ENCODE data around the gene RNF111. TPM values are rescaled to one million over a fixed set of nuclear protein-coding genes. Genes with fewer than 3 reads are reported as not detected.
A peak's percentile ranks its signal among the peaks of the same experiment; 100 is the strongest.

RNF111 gene
- 10 to 100 TPM; 21.8 to 31.4 TPM for total RNA-seq

DNA sequence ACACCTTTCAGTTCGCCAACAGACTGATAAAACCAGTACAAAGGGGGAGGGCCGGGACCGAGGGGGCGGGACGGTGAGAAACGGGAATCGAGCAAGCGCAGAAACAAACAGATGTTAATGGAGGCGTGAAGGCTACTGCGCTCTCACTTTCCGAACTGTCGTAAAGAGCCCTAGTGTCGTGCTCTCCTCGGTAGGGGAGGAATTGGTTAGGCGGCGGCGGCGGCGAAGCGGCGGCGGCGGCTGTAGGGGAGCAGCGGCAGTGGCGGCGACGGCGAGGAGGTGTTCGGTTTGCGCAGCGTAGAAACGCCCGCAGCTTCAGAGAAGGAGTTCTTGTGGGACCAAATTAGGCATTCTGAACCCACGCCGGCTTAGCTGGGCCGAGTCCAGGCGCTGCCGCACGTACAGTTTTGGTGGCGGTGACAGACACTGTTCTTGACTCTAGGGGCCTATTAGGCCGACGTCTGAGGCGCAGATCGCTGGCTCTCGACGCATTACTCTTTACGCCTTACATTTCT lies at the start of gene RNF111:
Gene RNF111, plus strand, starts transcription at position 173 of the 515 bp plus-strand sequence. CDS start 43,160 bp downstream, outside the sequence.
- Histone ChIP-seq H3K9ac (ENCODE audit: low read depth in 2 of 2, low read length in 2 of 2) (peak within 1 kb of the TSS; percentile 72 to 85), H3K27me3 (no peaks in the 10 kb centered on the region), H3K4me1 (no peaks in the 10 kb centered on the region), H3K27ac (peak within 1 kb of the TSS; percentile 95), H3K4me3 (peak within 1 kb of the TSS; percentile 93), H3K9me3 (no peaks in the 10 kb centered on the region), H3K36me3 (no peaks in the 10 kb centered on the region)
- TF ChIP-seq, protein P1, sequence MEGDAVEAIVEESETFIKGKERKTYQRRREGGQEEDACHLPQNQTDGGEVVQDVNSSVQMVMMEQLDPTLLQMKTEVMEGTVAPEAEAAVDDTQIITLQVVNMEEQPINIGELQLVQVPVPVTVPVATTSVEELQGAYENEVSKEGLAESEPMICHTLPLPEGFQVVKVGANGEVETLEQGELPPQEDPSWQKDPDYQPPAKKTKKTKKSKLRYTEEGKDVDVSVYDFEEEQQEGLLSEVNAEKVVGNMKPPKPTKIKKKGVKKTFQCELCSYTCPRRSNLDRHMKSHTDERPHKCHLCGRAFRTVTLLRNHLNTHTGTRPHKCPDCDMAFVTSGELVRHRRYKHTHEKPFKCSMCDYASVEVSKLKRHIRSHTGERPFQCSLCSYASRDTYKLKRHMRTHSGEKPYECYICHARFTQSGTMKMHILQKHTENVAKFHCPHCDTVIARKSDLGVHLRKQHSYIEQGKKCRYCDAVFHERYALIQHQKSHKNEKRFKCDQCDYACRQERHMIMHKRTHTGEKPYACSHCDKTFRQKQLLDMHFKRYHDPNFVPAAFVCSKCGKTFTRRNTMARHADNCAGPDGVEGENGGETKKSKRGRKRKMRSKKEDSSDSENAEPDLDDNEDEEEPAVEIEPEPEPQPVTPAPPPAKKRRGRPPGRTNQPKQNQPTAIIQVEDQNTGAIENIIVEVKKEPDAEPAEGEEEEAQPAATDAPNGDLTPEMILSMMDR (IDR thresholded peaks at IDR 0.05): no peak
- intact Hi-C loops (cut with DNase I): no loop called here
- DNase-seq: peak; percentile 95

DNA sequence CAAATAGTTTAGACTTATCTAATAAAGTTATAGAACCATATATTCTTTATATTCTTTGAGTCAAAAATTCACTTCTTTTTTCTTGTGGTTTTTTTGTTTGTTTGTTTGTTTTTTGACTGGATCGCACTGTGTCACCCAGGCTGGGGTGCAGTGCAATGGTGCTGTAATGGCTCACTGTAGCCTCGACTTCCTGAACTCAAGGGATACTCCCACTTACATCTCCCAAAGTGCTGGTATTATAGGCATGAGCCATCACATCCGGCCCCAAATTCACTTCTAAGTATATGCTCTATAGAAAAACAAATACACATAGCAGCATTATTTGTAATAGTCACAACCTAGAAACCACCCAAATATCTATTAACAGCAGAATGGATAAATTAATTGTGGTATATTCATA lies 40.3 kb upstream of the RNF111 start:
- Histone ChIP-seq H3K9me3 (no peaks in the 10 kb centered on the region), H3K27me3 (no peaks in the 10 kb centered on the region), H3K27ac (no peak overlapping the region), H3K4me1 (no peaks in the 10 kb centered on the region), H3K36me3 (no peaks in the 10 kb centered on the region), H3K9ac (ENCODE audit: low read depth in 2 of 2, low read length in 2 of 2) (no peak overlapping the region), H3K4me3 (no peak overlapping the region)
- no peak for DNase-seq
- intact Hi-C loops (cut with DNase I): no loop called here
- TF ChIP-seq, protein P1 (IDR thresholded peaks at IDR 0.05): no peak

- H3K4me1 ChIP-seq: no peaks in the 10 kb centered on the region
- H3K36me3 ChIP-seq: no peaks in the 10 kb centered on the region
- no peak overlapping the region for H3K27ac ChIP-seq
- TF ChIP-seq, protein P1 (IDR thresholded peaks at IDR 0.05): no peak
- no peaks in the 10 kb centered on the region for H3K27me3 ChIP-seq
- intact Hi-C loops (cut with DNase I): no loop called here
- DNase-seq: no peak
- H3K9ac ChIP-seq (ENCODE audit: low read depth in 2 of 2, low read length in 2 of 2): no peak overlapping the region
- no peaks in the 10 kb centered on the region for H3K9me3 ChIP-seq
- no peak overlapping the region for H3K4me3 ChIP-seq
These were observed 36.0 kb upstream of the RNF111 start for GRCh38 chr15:58951388-58952007.

DNA sequence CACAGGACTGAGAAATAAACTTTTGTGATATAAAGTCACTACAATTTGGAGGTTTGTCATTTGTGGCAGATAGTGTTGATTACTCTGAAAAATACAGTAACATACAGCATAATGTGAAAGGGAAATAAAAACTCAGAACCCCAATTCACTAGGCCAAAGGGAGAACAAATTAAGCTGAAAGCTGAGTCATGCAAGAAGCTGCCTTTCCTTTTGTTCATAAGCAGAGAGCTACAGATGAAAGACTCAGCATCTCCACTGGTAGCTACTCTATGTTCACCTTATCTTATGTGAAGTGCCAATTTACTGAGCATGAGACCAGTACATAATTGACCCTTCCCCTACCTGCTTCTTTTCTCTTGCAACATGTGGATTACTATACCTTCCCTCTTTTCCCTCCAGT lies 34.7 kb upstream of the RNF111 start:
- H3K9ac ChIP-seq (ENCODE audit: low read depth in 2 of 2, low read length in 2 of 2): no peak overlapping the region
- H3K27ac ChIP-seq: no peak overlapping the region

DNA sequence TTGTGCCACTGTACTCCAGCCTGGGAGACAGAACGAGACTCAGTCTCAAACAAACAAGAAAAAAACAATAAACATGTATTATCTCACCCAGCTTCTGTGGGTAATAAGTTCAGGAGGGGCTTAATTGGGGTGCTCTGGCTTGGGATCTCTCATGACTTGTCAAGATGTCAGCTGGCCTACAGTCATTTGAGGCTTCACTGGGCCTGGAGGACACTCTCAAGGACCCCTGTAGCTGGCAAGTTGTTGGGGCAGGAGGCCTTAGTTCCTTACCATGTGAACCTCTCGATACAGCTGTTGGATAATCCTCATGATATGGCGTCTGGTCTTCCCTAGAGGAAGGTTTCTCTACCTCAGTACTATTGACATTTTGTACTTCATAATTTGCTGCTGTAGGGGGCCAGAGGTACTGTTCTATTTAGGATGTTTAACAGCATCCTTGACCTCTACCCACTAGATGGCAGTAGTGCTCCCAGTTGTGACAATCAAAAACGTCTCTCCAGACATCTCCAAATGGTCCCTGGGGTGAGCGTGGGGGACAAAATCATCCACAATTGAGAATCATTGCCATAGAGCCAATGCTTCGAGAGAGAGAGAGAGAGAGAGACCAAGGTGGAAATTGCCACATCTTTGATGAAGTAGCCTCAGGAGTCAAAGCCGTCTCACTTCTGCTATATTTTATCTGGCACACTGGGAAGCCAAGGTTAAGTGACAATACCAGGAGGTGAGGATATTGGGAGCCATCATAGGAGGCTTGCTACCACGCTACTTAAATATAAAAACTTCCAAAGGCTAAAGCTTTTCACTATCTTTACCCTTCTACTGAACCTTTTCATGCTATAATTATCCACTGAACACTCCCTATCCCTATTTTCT lies 30.1 kb upstream of the RNF111 start:
- DNase-seq: peak; percentile 68
- TF ChIP-seq, protein P1 (IDR thresholded peaks at IDR 0.05): peak; percentile 64
- no peaks in the 10 kb centered on the region for H3K27me3 ChIP-seq
- no peak overlapping the region for H3K27ac ChIP-seq
- H3K36me3 ChIP-seq: no peaks in the 10 kb centered on the region
- H3K4me1 ChIP-seq: no peaks in the 10 kb centered on the region
- no peaks in the 10 kb centered on the region for H3K9me3 ChIP-seq
- intact Hi-C loops (cut with DNase I): no loop called here
- H3K4me3 ChIP-seq: no peak overlapping the region
- no peak overlapping the region for H3K9ac ChIP-seq (ENCODE audit: low read depth in 2 of 2, low read length in 2 of 2)

More for the DNA sequence above, 34.7 kb upstream of the RNF111 start:
- Histone ChIP-seq H3K36me3 (no peaks in the 10 kb centered on the region), H3K27me3 (no peaks in the 10 kb centered on the region), H3K9me3 (no peaks in the 10 kb centered on the region), H3K4me3 (no peak overlapping the region), H3K4me1 (no peaks in the 10 kb centered on the region)
- no peak for DNase-seq
- intact Hi-C loops (cut with DNase I): no loop called here
- TF ChIP-seq, protein P1 (IDR thresholded peaks at IDR 0.05): no peak
